Gastrocnemius medialis (tissue), 4 donors: ENCODE results near the gene OPCML.

Experiments used
- CTCF ChIP-seq, 5 experiments: fragments of 450-650 bp in 3 of 5; fragments of 200-600 bp in 2 of 5; sonication (generic) in 2 of 5; IDR thresholded peaks in 4 of 5; conservative IDR thresholded peaks in 1 of 5; 1 replicate in 4 of 5; 2 replicates in 1 of 5; pipeline ENCODE4 v1.5.1; 2016 to 2019; ENCODE audit warnings: antibody characterized with exemption in 5 of 5, mild to moderate bottlenecking in 3 of 5, moderate library complexity in 3 of 5
- POLR2A ChIP-seq, 2 donors: fragments of 450-650 bp; IDR thresholded peaks; one replicate each; pipeline ENCODE4 v1.6.1; 2017; ENCODE audit warnings: antibody characterized with exemption in 2 of 2, mild to moderate bottlenecking in 2 of 2, moderate library complexity in 2 of 2

DNA sequence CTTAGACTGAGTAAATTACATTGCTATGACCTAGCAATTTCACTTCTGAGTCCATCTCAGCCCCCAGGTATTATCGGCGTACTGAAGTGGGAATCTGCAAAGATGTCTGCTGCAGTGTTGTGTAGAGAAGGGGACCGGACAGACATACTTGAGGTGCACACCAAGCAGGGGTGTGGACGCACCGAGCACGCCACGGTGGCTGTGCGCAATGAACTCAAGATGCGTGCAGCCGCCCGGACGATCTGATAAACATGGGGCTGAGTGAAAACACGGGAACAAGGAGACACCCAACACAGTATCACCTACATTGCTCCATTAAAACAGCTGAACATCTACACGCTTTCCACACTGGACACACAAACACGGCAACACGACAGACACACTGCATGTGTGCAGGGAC lies 454.3 kb downstream of the OPCML start:
- no peak for TF ChIP-seq CTCF (IDR thresholded peaks at IDR 0.05 in 4 of 5, conservative IDR thresholded peaks at IDR 0.05 in 1 of 5)
- no peak for TF ChIP-seq POLR2A (IDR thresholded peaks at IDR 0.05)
